HG02798 (cell line): Measurements from ENCODE around the gene CRACR2A.

Experiments used
- ATAC-seq: cut with Tn5 transposase; IDR thresholded peaks from one replicate; pipeline ENCODE4 v1.9.1; 2021; ENCODE audit warnings: mild to moderate bottlenecking; ENCODE audit not compliant: unreplicated experiment, poor library complexity

CRACR2A gene

GRCh38 chr12:3692616-3693365 is 60.1 kb downstream of the CRACR2A start:
- ATAC-seq, result no peak

GRCh38 chr12:3686463-3686862 is 66.4 kb downstream of the CRACR2A start:
- no peak for ATAC-seq

GRCh38 chr12:3685830-3686229 is 67.1 kb downstream of the CRACR2A start:
- no peak for ATAC-seq

DNA sequence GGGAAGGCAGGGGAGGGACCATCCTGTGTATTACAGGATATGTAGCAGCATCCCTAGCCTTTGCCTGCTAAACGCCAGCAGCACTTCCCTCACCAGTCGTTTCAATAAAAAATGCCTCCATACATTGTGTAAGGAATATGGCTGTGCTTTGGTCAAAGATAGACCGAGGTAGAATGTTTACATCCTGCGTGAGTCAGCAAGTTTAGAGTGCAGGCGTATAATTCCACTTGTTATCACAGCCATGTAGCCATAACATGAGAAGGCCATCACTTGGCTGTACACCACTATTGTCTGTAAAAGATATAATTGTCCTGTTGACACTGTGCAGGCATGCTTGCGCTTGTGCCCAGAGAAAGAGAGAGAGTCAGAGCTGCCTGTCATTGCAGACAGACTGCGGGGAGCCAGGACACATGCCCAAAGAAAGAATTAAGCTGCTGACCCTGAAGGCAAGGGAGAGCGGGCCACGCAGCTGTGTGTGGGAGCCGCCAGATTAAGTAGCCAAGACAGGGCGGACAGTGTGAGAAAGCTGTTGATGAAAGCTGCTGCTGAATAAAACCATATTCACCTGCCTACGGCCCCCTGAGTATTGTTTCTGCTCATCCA is 68.4 kb downstream of the CRACR2A start:
- ATAC-seq, result no peak

GRCh38 chr12:3683670-3684069 is 69.2 kb downstream of the CRACR2A start:
- no peak for ATAC-seq

DNA sequence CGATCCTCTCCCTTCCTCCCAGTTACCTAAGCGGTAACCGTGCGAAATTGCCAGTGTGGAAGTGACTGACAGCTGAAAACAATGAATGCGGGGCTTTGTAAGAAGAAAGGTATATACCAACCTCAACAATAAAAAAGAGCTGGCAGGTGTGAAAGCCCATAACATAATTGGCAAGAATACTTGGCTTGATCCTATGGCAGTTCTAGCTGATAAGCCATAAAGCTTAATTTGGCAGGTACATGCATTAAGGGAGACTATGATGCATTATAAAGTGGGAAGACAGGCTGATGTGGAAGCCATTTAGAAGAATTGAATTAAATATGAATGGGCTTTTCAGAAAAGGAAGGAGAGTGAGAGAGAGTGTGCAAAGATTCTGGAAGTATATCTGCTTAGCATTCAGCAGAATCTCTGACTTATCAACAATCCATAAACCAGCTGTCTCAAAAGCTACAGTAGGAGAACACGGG is 71.3 kb downstream of the CRACR2A start:
- no peak for ATAC-seq

DNA sequence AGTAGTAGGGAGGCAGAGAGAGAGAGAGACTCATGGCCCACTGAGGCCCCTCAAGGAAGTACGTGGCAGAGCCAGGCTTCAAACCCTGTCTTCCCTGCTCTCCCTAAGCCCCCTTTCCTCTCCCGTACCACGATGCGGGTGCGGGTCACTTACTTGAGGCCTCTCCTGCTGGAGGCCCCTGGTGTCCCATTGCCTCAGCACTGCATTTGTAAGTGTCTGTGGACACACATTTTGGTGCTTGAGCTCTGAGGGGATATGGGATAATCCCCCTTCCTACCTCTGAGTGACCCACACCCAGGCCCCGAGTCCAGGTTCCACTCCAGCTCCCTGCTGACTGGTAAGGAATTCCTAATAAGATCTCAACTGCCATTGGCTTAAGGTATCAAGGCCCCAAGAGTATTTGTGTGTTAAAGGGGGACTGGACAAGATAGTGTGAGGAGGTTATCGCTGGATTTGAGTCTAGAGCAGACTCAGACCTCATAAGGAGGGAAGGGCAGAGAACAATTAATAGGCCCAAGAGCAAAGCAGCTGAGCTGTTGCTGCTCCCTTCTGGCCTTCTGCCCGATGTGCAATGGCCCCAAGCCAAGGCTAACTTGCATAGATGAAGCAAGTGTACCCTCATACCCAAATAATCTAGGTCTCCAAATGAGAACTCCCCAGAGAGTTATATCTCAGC is 71.9 kb downstream of the CRACR2A start:
- no peak for ATAC-seq

DNA sequence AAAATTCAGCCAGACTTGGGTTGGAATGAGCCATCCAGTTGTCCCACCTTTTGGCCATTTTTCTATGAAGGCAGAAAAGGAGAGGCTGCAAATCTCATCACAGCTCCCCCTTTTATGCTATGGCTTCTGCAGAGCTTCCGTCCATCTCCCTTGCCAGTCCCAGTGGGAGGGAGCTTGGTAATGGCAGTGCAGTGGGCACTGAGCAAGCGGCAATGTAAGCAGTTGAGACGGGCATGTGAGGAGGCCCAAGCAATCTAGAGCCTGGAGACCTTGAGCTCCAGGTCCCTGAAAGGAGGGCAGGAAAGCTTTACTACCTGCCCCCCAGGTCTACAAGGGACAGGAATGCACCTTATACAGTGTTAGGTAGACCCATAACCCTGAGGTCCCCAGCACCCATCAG is 73.1 kb downstream of the CRACR2A start:
- ATAC-seq, result no peak

GRCh38 chr12:3677609-3678008 is 75.3 kb downstream of the CRACR2A start:
- no peak for ATAC-seq

- no peak for ATAC-seq
These were observed 78.8 kb downstream of the CRACR2A start for GRCh38 chr12:3673981-3674708.

- ATAC-seq, result no peak
These were observed 80.8 kb downstream of the CRACR2A start for GRCh38 chr12:3672113-3672509.

GRCh38 chr12:3671330-3672112 is 81.4 kb downstream of the CRACR2A start:
- ATAC-seq, result no peak

- no peak for ATAC-seq
These were observed 82.8 kb downstream of the CRACR2A start for GRCh38 chr12:3670083-3670620.

DNA sequence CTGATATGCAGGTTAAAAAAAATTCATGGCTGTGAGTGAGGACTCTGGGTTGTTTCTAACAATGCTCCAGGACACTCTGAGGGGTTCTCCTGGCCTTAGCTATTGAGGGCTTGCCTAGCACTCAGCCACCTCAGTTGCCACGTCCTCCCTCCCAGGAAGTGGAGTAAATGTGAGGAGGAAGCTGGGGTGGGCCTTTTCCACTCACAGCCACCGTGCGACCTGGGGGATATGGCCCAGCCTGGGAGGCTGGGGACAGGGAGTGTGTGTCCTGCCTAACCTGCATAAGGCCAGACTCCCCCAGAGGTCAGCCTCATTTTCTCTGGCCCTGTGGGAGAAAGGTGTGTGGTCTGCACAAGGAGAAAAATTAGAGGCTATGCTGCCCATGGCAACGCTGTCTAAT is 83.3 kb downstream of the CRACR2A start:
- ATAC-seq, result no peak

DNA sequence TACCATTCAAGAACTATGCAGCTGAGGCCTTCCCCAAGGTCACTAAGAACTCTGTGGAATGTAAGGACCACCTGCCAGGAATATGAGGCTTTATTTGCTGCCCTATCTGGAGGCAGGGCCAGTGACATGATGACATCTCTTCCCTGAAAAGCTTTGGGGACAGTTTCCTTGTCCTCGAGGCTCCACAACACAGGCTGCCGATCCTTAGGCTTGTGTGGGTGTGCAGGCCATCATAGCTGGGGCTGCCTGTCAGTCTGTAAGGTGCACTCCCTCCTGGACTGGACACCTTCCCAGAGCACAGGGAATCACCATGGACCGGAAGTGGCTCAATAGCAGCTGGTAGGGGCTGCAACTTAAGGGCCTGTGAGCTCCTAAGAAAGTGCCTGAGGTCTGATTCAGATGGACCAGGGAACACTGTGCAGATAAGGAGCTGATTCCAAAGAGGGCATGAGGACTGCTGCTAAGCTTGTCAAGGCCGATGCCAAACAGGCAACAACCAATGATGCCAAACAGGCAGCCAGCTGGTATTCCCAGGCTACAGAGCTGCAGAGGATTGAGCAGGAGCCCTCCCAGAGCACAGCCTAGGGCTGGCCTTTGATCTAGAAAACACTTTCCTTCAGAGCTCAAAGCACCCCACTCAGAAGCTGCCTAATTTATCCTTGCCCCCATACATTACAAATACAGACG is 84.3 kb downstream of the CRACR2A start:
- ATAC-seq, result no peak

GRCh38 chr12:3667485-3667884 is 85.4 kb downstream of the CRACR2A start:
- ATAC-seq, result no peak

GRCh38 chr12:3666441-3666840 is 86.5 kb downstream of the CRACR2A start:
- no peak for ATAC-seq

DNA sequence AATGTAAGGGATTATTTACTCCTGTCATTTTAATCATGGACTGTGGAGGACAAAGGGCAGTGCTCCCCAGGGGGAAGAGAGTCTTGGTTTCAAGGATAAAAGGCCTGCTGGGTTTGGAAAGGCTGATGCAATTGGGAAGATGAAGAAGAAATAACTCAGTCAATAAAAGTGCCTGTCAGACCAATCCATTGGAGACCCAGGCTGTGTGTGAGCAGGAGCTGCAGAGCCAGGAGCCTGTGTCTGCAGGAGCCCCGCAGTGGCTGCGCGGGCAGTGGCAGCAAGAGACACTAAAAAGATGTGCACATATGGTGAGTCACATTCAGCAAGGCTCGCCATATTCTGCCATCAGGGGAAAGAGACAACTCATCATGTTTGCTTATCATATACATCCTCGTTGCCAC is 90.4 kb downstream of the CRACR2A start:
- ATAC-seq, result no peak

DNA sequence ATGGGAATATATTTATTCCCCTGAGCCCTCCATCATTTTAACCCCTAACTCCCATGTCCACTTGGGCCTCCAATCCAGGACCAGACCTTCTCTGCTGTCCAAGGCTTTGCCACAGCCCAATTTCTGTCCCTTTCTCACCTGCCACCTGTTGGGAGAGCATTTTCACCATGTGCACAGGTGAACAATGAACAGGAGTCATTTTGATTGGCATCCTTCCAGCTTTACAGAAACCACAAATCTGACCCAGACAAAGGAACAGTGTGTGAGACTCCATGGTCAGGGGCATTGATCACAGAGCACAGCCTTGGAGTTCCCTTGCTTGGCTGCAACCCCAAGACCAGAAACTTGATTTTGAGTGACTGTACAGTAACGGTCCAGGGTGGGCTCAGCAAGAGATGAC is 91.9 kb downstream of the CRACR2A start:
- no peak for ATAC-seq
